Spleen (tissue), 7 donors: Measurements from ENCODE around the gene ZNF775.

Experiments used
- POLR2AphosphoS5 ChIP-seq, 3 donors: sonication (generic); formaldehyde crosslinking; IDR thresholded peaks; one replicate each; pipeline ENCODE4 v1.5.1; 2017; ENCODE audit warnings: antibody characterized with exemption in 3 of 3
- TF ChIP-seq, protein P1 (sequence below), 11 experiments: fragments of 200-600 bp in 7 of 11; fragments of 450-650 bp in 4 of 11; sonication (generic) in 4 of 11; IDR thresholded peaks in 8 of 11; conservative IDR thresholded peaks in 3 of 11; 1 replicate in 7 of 11; 2 replicates in 4 of 11; pipeline versions ENCODE4 v1.4.0 to v1.8.0; 2016 to 2021; ENCODE audit warnings: antibody characterized with exemption in 11 of 11, inconsistent platforms in 4 of 11, mild to moderate bottlenecking in 1 of 11
- donor health status: DM: no; HTN: no; CAD: no; lungs with moderate emphysema.
- donor health status: DM: no; HTN: no; CAD: no.
- donor health status: DM: no; HTN: no; CAD: no.

DNA sequence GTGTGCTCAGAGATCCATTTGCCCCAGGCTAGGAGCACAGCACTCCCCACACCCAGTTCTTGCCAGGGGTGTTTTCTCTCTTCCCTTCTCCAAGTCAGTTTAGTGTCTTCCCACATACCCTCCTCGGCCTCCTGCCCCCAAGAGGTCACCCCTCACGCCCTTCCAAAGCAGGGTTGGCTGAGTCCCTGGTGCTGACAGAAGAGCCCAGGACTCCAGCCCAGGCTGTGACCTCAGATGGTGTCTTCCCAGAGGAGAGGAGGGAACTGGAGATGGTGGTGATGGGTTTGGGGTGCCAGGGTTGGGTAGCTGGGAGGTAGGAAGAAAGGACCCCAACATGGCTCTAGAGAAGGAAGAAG, 19.8 kb downstream of the ZNF775 start:
- TF ChIP-seq, protein P1, sequence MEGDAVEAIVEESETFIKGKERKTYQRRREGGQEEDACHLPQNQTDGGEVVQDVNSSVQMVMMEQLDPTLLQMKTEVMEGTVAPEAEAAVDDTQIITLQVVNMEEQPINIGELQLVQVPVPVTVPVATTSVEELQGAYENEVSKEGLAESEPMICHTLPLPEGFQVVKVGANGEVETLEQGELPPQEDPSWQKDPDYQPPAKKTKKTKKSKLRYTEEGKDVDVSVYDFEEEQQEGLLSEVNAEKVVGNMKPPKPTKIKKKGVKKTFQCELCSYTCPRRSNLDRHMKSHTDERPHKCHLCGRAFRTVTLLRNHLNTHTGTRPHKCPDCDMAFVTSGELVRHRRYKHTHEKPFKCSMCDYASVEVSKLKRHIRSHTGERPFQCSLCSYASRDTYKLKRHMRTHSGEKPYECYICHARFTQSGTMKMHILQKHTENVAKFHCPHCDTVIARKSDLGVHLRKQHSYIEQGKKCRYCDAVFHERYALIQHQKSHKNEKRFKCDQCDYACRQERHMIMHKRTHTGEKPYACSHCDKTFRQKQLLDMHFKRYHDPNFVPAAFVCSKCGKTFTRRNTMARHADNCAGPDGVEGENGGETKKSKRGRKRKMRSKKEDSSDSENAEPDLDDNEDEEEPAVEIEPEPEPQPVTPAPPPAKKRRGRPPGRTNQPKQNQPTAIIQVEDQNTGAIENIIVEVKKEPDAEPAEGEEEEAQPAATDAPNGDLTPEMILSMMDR (IDR thresholded peaks at IDR 0.05 in 8 of 11, conservative IDR thresholded peaks at IDR 0.05 in 3 of 11) = no peak
- TF ChIP-seq POLR2AphosphoS5 (IDR thresholded peaks at IDR 0.05) = no peak
